HepG2 (cell line): ENCODE data around the gene SMIM20. TPM values are rescaled to one million over a fixed set of nuclear protein-coding genes. Genes with fewer than 3 reads are reported as not detected.

Source experiments
- ATAC-seq: fragments of 200-7000 bp; cut with Tn5 transposase; 3 replicates; pipeline ENCODE4 v1.9.1; 2020; ENCODE audit warnings: mild to moderate bottlenecking, moderate library complexity
- BruUV-seq: library from RNA; stranded (reverse); fragments of 400-500 nt; replicated peaks from 2 replicates; lab custom pipeline; 2021; lab: Mats Ljungman, UMichigan
- CTCF ChIA-PET: fragments of 300-600 bp; formaldehyde crosslinking; extraction: SDS; loops from one replicate; lab custom pipeline; 2021; ENCODE audit warnings: low total read pairs, inconsistent platforms, low intra/inter-chr PET ratio; lab: Yijun Ruan, JAX
- POLR2A ChIA-PET: fragments of 350-600 bp; sonication (Branson Sonifier 250); formaldehyde crosslinking; loops from one replicate; lab custom pipeline; 2020; ENCODE audit warnings: antibody characterized with exemption, inconsistent platforms; lab: Yijun Ruan, JAX
- DNase-seq: peaks from one replicate; pipeline ENCODE4 v3.0.0-alpha.2; 2015; ENCODE audit warnings: low spot score
- FAIRE-seq: peaks from 3 replicates; lab custom pipeline; 2011; peaks lifted over from hg19 to GRCh38; lab: Jason Lieb, UNC
- H2AFZ ChIP-seq: one replicate; pipeline ENCODE4 v1.6.1; 2011; ENCODE audit warnings: low read length, inconsistent platforms
- H3K27ac ChIP-seq: fragments of 300-600 bp; 3 replicates; pipeline ENCODE4 v1.8.0; 2011; ENCODE audit warnings: mixed run types, mild to moderate bottlenecking, mixed read lengths, low read length, inconsistent platforms; ENCODE audit not compliant: insufficient read depth; ENCODE audit errors: extremely low read length
- H3K27me3 ChIP-seq, 2 experiments: fragments of 200-600 bp in 1 of 2; 2 replicates in 1 of 2; 3 replicates in 1 of 2; pipeline versions ENCODE4 v1.6.0 to v1.8.0; 2011; ENCODE audit warnings: low read length in 2 of 2, mild to moderate bottlenecking in 2 of 2, moderate library complexity in 2 of 2, inconsistent platforms in 1 of 2; ENCODE audit not compliant: insufficient read depth in 2 of 2, control insufficient read depth in 1 of 2
- H3K36me3 ChIP-seq, 2 experiments: fragments of 200-600 bp in 1 of 2; replicated peaks in 1 of 2; 2 replicates in 1 of 2; 3 replicates in 1 of 2; pipeline versions ENCODE4 v1.5.1 to v1.8.0; 2011; ENCODE audit warnings: low read length in 2 of 2, inconsistent platforms in 1 of 2; ENCODE audit not compliant: insufficient read depth in 2 of 2, control insufficient read depth in 1 of 2
- H3K4me1 ChIP-seq: 2 replicates; pipeline ENCODE4 v1.5.1; 2012; ENCODE audit warnings: low read length, inconsistent platforms; ENCODE audit not compliant: insufficient read depth
- H3K4me2 ChIP-seq: 2 replicates; pipeline ENCODE4 v1.6.0; 2011; ENCODE audit warnings: low read depth, low read length, inconsistent platforms
- H3K4me3 ChIP-seq, 3 experiments: fragments of 200-600 bp in 1 of 3; sonication (generic), shearing (Covaris generic) in 1 of 3; replicated peaks in 1 of 3; 2 replicates each; pipeline ENCODE4 v1.5.1; 2011 to 2016; ENCODE audit warnings: low read length in 3 of 3, inconsistent platforms in 2 of 3, low read depth in 2 of 3, mild to moderate bottlenecking in 2 of 3, control low read depth in 1 of 3, mixed read lengths in 1 of 3; ENCODE audit not compliant: insufficient read depth in 1 of 3
- H3K79me2 ChIP-seq: one replicate; pipeline ENCODE4 v1.6.1; 2011; ENCODE audit warnings: low read length, inconsistent platforms; ENCODE audit not compliant: insufficient read depth
- H3K9ac ChIP-seq: 2 replicates; pipeline ENCODE4 v1.6.0; 2011; ENCODE audit warnings: mild to moderate bottlenecking, low read depth, low read length, inconsistent platforms; ENCODE audit not compliant: insufficient read depth
- H3K9me3 ChIP-seq: 2 replicates; pipeline ENCODE4 v1.5.1; 2012; ENCODE audit warnings: mild to moderate bottlenecking, low read length
- H4K20me1 ChIP-seq: 2 replicates; pipeline ENCODE4 v1.6.0; 2011; ENCODE audit warnings: inconsistent platforms, mild to moderate bottlenecking, low read length, moderate library complexity; ENCODE audit not compliant: insufficient read depth
- CENPBD1 ChIP-seq: sonication (generic); formaldehyde crosslinking; IDR thresholded peaks from 2 replicates; pipeline ENCODE4 v1.8.0; 2022; ENCODE audit warnings: missing genetic modification reagents, low read depth, mild to moderate bottlenecking, borderline replicate concordance
- MAFK ChIP-seq, 2 experiments: IDR thresholded peaks in 1 of 2; conservative IDR thresholded peaks in 1 of 2; 2 replicates each; pipeline ENCODE4 v1.6.1; 2011; ENCODE audit warnings: improper control_type of control experiment in 2 of 2, low read length in 2 of 2
- SOX13 ChIP-seq, 3 experiments: fragments of 450-650 bp in 1 of 3; sonication (generic) in 1 of 3; formaldehyde crosslinking in 1 of 3; IDR thresholded peaks in 2 of 3; conservative IDR thresholded peaks in 1 of 3; 2 replicates each; pipeline versions ENCODE4 v1.5.0 to v1.6.1; 2016 to 2020; ENCODE audit warnings: antibody characterized with exemption in 1 of 3, mild to moderate bottlenecking in 1 of 3, missing compliant biosample characterization in 1 of 3, missing genetic modification reagents in 1 of 3, moderate library complexity in 1 of 3
- TRAFD1 ChIP-seq: sonication (generic); formaldehyde crosslinking; IDR thresholded peaks from 2 replicates; pipeline ENCODE4 v1.5.1; 2020; ENCODE audit warnings: missing genetic modification reagents, mild to moderate bottlenecking, borderline replicate concordance
- WGBS: methylation state at CpG from one replicate; pipeline ENCODE4 v1.1.6; 2017; ENCODE audit warnings: low lambda C conversion rate; 5-methylcytosine and 5-hydroxymethylcytosine counted together
- in situ Hi-C: cut with HindIII; loops from 2 replicates; pipeline ENCODE4 v1.10.0; 2017; ENCODE audit warnings: low pct_unique_long_range_greater_than_20kb; ENCODE audit not compliant: extremely low pct_ligation_motif_present
- intact Hi-C: fragments of 100-400 bp; cut with micrococcal nuclease; formaldehyde crosslinking; loops from one replicate; pipeline ENCODE4 v1.10.0; 2022; ENCODE audit not compliant: unreplicated experiment
- polyA plus RNA-seq, 8 experiments: library from polyadenylated mRNA; depleted of rRNA in 3 of 8; stranded (reverse) in 7 of 8; unstranded in 1 of 8; fragments of >200 nt; fragmentation: Illumina TruSeq in 4 of 8; extraction: Trizol in 4 of 8; gene quantifications; 2 replicates each; pipeline versions ENCODE4 v1.2.1 to v1.2.3, GENCODE V29; 2011 to 2016; ENCODE audit warnings: low read depth in 4 of 8, missing spikeins in 1 of 8, mixed read lengths in 1 of 8; ENCODE audit not compliant: insufficient read depth in 1 of 8
- total RNA-seq, 5 experiments: library from RNA; depleted of rRNA; stranded (reverse); fragments of >200 nt; fragmentation: Illumina TruSeq; extraction: Trizol; gene quantifications; 2 replicates each; pipeline ENCODE4 v1.2.3, GENCODE V29; 2016; ENCODE audit warnings: low read depth in 1 of 5

SMIM20 gene
- total and polyA plus RNA-seq, 2 of the 13 experiments (the other 11 are each of a cell fraction or from before 2014, with no cell fraction given), result 26.3 to 30.2 TPM

GRCh38 chr4:25972366-25972765, 58.3 kb downstream of the SMIM20 start (continued):
- TF ChIP-seq SOX13 (IDR thresholded peaks at IDR 0.05), result no peak
- no peak for TF ChIP-seq SOX13 (CRISPR knock-in tag; conservative IDR thresholded peaks at IDR 0.05 in 1 of 2, IDR thresholded peaks at IDR 0.05 in 1 of 2)
- TF ChIP-seq CENPBD1 (CRISPR knock-in tag), result no peak

GRCh38 chr4:25972984-25973745, 59.1 kb downstream of the SMIM20 start:
- TF ChIP-seq TRAFD1 (CRISPR knock-in tag) (no peak), MAFK (conservative IDR thresholded peaks at IDR 0.05 in 1 of 2, IDR thresholded peaks at IDR 0.05 in 1 of 2; ENCODE audit: low read length in 2 of 2) (0 out of 4 replicates have a peak, but pooled peaks of 1 of the 2 experiments have one; percentile 4)
- ChIA-PET POLR2A (no interaction called here), CTCF (no interaction called here)
- 29% methylated on average over 8 of the region's 8 CpGs for WGBS
- DNase-seq, result no peak
- Histone ChIP-seq H3K4me2 (no peak overlapping the region), H3K9me3 (no peaks in the 10 kb centered on the region), H3K36me3 (no peaks in the 10 kb centered on the region), H2AFZ (no peak overlapping the region), H3K4me3 (no peak overlapping the region), H3K79me2 (no peaks in the 10 kb centered on the region), H3K27me3 (peaks cover 3 to 13% of the 10 kb centered on the region in 2 experiments; a peak in 3 of 5 replicates), H3K9ac (no peak overlapping the region), H3K4me1 (peaks cover 15% of the 10 kb centered on the region), H3K27ac (no peak overlapping the region), H4K20me1 (no peaks in the 10 kb centered on the region)
- in situ Hi-C loops, result no loop called here
- BruUV-seq, result no TSS peak
- FAIRE-seq, result no peak
- no peak for ATAC-seq
- intact Hi-C loops, result no loop called here
